ENCODE data around the gene CCDC146.
"Not testable (repeated sequence)": the region's sequence is repeated elsewhere in the genome, so short reads cannot be mapped to it uniquely, and the experiment has no call there.

CCDC146 gene

DNA sequence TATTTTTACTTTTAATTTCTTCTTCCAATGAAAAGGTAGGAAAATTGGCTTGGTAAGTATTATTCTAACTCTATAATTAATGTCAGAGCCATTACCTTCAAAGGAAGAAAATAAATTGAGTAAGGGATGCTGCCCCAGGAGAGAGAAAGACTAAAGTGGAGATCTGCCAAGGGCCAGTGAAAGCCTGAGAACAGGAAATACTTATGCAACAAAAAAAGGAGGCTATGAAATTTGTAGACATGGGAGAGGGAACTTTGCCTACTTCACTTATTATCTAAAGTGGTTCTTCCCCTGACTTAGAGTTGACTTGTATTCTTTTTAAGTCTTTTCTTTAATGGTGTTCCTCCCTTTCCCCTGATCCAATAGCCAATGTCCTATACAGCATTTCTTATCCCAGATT lies 29.8 kb downstream of the CCDC146 start:
- not testable (repeated sequence) for DNase-seq (ENCODE audit: low read depth in 2 of 2)

DNA sequence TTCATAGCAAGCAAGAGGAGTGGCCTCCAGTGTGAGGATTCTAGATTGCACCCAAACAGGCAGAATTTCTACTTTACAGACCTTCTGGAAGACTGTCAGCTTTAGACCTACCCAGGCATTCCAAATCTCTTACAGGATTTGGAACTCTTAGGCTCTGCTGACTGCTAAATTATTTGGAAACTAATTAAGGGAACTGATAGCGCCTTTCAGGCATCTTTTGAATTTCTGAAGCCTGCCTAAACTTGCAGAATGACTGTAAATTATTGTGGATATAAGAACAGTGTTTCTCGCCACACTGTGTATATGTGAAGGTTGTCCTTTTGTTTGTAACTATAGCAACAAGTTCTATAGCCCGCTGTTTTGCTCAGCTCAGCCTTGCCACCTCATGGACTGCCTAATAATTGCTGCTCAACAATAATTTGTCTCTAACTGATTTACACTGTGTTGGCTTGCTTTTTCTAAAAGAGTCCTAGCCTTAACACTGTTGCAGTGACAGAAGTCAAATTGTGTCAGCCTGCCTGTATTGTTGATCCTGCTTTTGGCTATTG lies 32.6 kb downstream of the CCDC146 start:
- DNase-seq (ENCODE audit: low read depth in 2 of 2): not testable (repeated sequence)

DNA sequence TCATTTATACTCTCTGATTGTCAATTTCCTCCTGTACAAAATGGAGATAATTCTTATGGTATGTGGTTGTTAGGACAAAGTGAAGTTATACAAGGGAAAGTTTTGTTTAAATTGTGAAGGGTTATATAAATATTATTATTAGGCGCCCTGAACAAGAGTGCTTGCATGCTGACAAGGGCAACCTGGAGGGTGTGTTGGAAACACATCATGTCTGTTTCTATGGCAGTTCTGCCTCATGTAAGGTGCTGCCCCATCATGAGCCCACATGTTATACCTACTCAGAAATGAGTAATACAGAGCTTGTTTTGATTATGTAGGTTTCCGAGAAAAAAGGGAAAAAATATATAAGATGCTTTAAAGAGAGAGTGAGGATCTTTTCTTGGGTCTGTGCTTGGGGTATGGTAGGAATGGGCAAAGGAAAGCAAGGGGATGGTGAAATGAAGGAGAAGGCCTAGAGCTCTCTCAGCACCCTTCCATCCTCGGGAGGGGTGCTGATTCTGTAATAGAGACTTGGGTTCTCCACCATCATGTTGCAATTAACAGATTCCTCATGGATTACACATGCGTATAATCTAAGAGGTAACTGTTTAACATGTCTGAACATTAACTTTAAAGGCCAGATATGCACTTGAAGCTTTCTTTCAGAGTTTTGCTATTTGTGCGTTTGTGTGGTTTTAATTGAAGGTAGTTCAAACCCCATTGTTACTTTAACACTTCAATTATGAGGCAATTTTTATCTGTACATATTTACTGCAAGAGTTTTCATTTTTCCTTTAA lies 33.4 kb downstream of the CCDC146 start:
- not testable (repeated sequence) for DNase-seq (ENCODE audit: low read depth in 2 of 2)

DNA sequence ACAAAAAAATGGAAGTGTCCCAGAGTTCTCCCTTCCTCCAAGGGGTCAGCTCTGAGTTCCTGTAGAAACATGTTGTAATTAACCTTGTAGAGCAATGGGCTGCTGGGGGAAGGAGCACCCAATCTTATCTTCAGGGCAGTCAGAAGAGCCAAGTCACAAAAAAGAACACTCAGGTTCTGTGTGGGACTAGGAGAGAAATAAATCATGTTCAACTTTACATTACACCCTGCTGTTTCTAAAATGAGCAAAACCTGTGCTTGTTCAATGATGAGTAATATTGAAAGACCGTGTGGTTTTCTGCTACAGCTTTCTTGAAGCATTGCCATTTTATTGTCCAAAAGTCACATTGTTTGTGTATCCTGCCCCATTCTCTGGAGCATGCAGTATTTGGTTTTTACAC lies 34.6 kb downstream of the CCDC146 start:
- not testable (repeated sequence) for DNase-seq (ENCODE audit: low read depth in 2 of 2)

DNA sequence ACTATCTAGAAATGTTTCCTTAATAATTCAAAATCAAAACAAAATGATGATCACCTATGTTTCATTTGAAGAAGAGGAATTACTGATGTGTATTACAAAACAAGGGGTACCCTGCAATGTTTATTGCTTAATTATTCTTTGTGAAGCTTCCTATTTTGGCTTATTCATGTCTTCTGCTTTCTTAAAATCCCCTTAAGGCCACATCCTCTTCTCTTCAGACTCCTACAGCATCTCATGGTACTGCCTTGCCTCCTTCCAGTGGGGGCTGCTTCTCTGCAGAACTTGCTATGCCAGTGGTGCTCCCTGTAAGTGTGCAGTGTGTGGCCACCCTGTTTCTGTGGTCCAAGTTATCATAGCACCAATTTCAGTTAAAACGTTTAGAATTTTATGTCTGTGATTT lies 35.0 kb downstream of the CCDC146 start:
- no peak for DNase-seq (ENCODE audit: low read depth in 2 of 2)

DNA sequence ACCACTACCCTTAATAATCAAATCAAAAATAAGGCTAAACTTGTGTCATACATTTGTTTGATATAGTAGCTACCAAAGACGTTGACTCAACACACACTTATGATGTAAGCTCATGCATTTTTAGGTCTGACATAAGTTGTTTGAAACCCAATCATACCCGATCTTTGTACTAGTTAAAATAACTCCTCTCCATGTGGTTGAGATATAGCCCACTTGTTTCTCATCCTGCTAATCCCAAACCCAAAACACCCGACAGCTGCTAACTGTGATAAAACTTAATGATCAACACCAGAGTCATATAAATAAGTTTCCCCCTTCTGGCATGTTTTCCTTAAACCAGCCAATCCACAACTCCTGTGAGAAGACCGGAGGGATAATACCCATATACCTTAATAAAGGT lies 48.7 kb downstream of the CCDC146 start:
- DNase-seq (ENCODE audit: low read depth in 2 of 2): not testable (repeated sequence)

DNA sequence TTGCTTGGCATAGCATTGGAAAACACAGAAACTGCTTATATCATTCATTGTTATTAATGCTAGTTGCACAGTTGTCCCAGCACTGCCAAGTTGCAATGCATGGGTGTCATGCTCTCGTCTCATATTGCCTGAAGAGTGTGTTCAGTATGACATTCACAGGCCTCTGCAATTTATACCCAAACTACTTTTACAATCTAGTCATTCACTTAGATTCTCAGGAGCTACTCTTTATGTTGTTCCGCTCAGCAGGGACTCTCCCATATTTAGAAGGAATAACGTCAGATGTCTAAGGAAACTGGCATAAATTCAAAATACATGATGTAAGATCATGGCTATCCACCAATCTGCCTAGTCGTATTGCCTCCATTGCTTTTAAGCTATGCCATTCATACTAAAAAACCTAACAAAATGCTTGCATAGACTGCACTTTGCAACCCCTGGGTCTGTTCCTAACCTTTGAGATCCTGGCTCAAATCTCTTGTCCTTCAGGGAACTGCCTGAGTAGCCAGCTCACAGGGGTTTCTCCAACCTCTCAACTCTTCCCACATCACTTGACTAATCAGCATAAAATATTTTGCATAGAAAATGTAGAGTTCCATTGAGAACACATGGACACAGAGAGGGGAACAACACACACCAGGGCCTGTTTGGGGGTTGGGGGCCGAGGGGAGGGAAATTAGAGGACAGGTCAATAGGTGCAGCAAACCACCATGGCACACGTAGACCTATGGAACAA lies 50.2 kb downstream of the CCDC146 start:
- not testable (repeated sequence) for DNase-seq (ENCODE audit: low read depth in 2 of 2)

DNA sequence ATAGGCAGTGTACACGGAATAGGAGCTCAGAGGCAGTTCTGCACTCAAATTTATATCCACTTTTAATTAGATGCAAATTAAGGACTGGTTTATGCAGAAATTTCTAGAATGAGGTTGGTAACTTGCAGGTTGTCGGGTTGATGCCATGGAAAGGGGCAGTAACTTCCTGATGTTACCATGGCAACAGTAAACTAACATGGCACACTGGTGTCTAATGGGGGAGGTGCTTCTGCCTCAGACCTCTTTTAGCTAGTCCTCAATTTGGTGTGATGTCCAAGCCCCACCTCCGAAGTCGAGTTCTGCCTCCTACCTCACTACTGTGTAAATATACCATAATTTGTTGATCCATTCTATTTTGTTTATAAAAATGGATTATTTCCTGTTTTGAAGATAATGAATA lies 52.0 kb downstream of the CCDC146 start:
- DNase-seq (ENCODE audit: low read depth in 2 of 2): not testable (repeated sequence)

DNA sequence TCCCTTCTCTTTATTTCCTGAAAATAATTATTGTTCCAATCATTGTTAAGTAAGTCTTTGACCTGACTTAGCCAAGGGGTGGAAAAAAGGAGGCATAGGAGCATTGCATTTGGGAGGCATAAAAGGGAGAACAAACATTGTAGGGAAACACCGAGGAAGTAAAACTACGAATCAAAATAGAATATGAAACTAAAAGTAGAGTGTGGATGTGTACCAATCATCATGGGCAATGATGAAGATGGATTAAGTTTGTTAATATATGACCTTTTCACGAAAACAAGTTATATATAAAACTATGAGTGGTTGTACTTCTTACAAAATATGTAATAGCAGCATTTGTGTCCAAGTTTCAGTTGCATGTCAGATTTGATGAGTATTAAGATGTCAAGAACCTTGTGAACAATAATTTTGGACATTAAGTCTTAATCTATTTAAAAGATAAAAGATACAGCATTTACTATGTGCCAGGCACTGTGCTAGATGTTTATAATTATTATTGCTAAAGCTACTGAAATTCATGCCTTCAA lies 52.9 kb downstream of the CCDC146 start:
- DNase-seq (ENCODE audit: low read depth in 2 of 2): not testable (repeated sequence)

DNA sequence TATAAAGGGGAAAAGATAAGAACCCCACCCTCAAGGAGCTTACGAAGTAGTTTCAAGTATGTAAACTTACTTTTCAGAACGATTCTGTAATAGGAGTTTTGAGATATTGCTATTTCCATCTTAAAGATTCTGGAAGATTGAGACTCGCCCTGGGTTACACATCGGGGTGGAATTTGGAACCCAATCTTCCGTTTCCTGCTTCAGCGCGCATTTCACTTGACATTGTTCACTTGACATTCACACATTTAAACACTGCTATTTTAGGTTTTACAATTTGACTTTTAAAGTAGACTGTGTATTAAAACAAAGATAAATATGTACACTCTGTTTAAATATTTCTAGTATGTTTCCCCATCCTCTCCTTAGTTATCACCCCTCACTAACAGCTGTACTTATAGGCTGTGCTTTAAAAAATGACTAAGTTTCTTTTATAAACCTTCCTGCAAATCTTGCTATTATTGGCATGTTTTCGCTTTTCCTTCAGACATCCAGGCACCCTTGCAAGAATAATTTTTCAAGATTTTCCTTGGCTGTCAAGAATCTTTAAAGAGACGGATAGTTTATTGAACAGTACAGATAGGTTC lies 55.0 kb downstream of the CCDC146 start:
- DNase-seq (ENCODE audit: low read depth in 2 of 2): not testable (repeated sequence)

DNA sequence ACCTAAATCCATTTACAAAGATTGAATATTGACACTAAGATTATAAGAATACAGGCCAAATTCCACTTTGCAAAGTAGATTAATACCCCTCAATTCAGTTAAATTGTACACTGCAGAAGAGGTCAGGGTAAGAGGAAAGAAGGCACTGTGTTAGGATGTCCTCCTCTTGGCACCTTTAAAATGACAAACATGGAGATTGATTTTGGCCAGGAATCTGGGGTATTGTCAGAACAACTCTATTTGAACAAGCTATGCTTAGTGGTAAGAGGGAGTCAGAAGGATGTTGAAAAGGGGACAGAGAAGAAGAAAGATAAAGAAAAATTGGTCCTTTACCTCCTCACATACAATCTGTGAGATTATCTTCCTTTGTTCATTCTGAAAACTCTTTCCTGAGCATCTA lies 55.6 kb downstream of the CCDC146 start:
- DNase-seq (ENCODE audit: low read depth in 2 of 2): not testable (repeated sequence)

DNA sequence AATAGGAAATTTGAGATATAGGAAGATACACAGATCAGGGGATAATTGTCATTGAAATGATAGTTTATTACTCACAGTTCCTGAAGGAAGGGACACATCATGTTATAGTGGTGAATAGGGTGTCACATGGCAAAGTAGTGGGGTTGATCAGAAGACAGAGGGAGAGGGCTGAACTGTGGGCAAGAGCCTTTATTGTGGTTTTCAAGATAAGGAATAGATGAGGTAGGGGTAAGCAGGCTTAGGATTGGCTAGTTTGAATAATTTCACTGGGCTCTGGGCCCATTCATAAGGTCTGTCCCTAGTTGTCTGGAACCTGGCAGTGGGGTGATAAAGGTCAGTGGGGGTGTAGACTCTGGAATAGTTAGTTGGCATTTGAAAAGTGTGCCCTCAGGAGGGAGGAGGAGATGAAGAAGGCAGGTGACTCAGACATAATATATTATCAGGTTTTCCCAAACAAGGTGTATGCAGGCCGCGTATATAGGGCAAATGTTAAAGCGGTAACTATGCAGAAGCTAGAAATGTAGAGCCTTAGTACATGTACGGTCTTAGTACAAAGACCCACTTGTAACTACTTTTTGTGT lies 58.7 kb downstream of the CCDC146 start:
- DNase-seq (ENCODE audit: low read depth in 2 of 2): no peak

DNA sequence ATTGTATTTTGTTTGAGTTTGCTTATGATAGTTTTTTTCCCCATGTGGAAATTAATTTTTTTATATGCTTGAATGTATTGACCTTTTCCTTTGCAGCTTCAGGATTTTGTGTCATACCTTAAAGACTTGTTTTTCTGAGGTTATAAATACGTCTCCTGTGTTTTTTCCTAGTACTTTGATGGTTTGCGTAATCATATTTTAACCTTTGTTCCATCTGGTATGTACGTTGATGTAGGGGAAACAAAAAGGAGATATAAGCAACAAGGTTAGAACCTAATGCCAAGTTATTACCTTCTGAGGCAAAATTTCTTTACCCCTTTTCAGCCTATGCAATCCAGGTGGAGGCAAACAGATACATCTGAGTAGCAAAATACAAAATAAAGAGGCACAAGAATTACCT lies 59.3 kb downstream of the CCDC146 start:
- DNase-seq (ENCODE audit: low read depth in 2 of 2): no peak

DNA sequence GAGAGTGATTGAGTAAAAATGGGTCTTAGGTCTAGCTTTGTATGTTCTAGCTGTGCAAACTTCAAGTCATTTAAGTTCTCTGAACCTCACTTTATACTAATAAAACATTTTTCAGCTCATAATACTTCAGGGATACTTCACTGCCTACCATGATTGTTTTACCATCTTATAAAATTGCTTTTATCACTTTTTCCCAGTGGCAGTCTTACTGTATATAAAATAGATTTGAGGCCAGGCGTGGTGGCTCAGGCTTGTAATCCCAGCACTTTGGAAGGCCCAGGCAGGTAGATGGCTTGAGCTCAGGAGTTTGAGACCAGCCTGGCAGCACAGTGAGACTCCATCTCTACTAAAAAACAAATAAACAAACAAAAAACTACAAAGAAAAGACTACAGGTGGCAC lies 59.8 kb downstream of the CCDC146 start:
- DNase-seq (ENCODE audit: low read depth in 2 of 2): no peak

DNA sequence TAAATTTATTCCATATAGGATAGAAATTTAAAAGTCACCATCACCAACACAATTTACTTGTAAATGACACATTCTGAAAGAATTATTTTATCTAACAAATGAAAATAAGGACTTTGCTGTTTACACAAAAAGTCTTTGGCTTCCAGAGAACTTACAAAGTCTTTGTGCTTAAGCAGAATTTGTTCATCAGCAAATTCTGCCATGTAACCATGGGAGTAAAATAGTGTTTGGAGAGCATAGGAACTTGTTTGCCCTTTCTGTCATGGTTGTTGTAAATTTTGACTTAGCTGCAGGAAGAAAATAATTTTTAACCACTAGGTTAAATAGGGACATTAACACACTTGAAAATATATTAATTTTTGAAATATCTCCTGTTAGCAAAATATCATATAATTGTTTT lies 62.0 kb downstream of the CCDC146 start:
- DNase-seq (ENCODE audit: low read depth in 2 of 2): no peak

DNA sequence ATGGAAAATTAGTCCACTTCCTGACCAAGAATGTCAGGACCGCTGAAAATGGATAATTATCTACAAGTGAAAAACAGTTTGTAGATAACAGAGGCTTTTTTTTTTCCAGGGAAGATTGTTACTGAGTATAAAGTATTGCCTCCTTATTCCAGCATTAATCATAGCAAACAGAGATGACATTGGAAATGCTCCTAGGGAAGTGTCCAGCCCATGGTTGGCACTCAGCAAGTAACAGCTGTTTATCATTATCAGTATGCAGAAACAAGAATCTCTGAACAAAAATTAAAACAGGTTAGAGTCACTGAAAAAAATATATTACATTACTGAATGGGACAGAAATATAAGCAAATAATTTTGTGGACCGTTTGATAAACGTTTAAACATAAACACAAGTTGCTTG lies 62.6 kb downstream of the CCDC146 start:
- no peak for DNase-seq (ENCODE audit: low read depth in 2 of 2)

DNA sequence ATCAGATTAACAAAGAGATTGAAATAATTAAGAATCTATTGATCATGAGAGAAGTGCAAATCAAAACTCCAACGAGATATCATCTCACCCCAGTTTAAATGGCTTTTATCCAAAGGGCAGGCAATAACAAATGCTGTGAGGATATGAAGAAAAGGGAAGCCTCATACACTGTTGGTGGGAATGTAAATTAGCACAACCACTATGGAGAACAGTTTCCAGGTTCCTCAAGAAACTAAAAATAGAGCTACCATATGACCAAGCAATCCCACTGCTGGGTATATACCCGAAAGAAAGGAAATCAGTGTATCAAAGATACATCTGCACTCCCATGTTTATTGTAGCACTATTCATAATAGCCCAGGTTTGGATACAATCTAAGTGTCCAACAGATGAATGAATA lies 63.5 kb downstream of the CCDC146 start:
- DNase-seq (ENCODE audit: low read depth in 2 of 2): no peak

DNA sequence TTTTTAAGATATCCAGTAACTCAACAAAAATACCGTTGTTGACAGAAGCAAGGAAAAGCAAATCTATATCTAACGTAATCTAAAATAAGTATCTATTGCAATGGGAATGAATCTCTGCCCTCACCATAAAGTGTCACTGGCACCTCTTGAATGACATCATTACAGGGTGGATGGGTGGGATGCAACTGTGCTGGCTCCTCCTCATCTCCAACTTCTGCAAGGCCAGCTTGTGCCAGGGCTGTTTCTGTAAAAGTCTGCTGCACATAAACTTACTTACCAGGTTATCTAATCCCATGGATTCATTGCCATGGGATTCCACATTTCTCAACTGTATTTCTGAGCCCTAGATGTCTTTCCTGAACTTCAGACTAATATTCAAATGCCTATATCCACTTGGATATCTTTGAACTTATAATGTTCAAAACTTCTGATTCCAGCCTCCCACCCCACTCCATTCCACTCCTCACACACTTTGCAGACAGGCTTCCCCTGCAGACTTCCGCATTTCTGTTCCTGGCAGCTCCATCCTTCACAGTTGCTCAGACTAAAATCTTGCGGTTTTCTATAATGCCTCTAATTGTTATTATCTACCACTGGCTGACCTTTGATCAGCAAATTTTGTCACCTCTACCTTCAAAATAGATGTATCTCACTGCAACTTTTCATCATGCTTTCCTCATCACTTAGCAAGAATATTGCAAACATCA lies 66.5 kb downstream of the CCDC146 start:
- no peak for DNase-seq (ENCODE audit: low read depth in 2 of 2)

DNA sequence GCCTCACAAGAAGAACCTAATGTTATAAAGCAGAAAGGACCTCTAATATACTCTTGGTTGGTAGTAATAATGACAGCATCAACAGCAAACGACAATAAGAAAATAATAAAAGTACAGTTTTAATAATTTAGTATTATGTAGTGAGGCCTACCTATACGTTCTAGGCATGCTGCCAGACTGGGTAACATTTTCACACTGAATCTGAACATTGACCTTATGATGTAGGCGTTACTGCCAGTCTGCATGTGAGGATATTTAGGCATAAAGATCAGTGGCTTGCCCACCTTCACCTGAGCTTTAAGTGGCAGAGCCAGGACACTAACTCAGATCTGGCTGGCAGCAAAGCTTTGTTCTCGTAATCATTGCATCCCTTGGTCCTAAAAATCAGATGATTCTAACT lies 74.7 kb downstream of the CCDC146 start:
- DNase-seq (ENCODE audit: low read depth in 2 of 2): no peak

DNA sequence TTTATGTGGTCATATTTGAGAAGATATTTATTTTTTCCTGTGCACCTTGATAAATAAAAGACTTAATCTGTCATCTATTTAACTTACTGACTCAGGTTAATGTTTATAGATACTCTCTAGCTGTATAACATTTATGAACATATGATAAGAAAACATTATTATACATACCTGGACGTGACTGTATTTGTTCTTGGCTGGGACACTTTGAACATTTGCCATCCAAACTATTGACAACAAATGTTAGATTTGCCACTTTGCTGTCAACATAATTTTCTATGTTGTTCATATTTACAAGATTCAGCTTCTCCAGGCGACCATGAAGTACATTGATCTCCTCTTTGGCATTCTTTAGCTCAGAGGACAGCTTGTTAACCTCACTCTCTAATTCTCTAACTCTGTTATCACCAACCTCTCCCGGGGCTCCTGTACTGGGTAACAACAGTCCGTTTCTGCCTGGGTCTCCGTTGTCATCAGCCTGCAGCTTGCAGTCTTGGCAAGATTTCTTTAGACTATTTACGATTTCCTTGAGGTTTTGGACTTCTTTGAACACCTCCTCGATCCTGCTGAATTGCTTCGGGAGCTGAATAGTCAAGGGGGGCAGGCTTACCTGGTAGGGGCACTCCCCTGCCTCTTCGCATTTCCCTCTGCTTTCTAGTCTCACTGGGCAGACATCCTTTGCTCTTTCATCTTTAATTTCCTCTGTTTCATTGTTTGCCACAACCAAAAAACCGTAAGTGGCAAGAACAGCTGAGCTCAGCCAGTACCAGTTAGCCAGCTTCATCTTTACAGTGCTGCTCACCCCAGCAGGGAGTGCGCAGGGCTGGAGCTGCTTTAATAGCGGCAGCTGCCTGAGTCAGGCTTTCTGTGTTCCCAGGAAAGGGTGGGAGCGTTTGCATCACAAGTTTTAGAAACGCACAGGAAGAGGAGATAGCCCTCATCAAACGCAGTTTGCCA lies 76.9 kb downstream of the CCDC146 start, which contains the start of gene FGL2:
FGL2 (minus strand) TSS at position 807 of the 954 bp plus-strand sequence; CDS start at position 781, 26 bp downstream.
- DNase-seq (ENCODE audit: low read depth in 2 of 2): no peak

All from activated CD8-positive, alpha-beta memory T cell treated with anti-CD3 and anti-CD28 coated beads for 4 hours (primary cell).